NCI-H1105 (cell line): Measurements from ENCODE around the gene SLC25A27.

Experiments used
- DNase-seq: peaks from one replicate; lab custom pipeline; 2025; lab: John Stamatoyannopoulos, UW

The SLC25A27 gene

DNA sequence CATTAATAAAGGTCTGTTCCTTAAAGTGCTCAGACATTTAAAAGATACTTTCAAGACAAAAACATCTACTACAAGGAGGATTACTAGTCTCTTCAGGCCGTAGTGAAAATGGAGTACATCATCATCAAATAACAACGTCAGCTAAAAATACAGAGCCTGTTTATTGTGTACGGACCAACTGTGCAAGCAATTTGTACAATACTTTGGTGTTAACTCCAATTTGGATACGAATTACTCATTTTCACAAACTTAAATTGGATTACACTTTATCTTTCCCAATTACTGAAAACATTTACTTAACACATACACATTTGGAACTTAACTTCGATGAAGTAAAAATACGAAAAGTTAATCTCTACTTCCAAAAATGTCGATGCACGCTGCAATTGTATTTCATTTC lies 959 bp upstream of the SLC25A27 start:
- DNase-seq = peak; percentile 1

DNA sequence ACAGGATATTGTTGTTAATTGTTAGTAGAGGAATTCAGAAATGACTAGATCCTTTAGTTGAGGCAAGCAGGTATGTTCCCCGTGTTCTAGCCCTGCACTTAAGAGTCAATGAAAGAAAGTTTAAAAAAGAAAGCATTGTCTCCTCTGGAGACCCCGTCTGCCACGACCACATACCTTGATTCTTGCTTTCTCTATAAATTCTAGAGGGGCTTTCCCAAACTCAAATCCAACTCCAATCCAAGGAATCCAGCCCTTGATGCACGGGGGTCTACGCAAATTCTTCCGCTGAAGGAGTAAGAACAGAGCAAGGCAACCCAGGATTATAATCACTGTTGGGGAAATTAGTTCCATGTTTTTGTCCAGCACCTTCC lies 558 bp upstream of the SLC25A27 start:
- no peak for DNase-seq

DNA sequence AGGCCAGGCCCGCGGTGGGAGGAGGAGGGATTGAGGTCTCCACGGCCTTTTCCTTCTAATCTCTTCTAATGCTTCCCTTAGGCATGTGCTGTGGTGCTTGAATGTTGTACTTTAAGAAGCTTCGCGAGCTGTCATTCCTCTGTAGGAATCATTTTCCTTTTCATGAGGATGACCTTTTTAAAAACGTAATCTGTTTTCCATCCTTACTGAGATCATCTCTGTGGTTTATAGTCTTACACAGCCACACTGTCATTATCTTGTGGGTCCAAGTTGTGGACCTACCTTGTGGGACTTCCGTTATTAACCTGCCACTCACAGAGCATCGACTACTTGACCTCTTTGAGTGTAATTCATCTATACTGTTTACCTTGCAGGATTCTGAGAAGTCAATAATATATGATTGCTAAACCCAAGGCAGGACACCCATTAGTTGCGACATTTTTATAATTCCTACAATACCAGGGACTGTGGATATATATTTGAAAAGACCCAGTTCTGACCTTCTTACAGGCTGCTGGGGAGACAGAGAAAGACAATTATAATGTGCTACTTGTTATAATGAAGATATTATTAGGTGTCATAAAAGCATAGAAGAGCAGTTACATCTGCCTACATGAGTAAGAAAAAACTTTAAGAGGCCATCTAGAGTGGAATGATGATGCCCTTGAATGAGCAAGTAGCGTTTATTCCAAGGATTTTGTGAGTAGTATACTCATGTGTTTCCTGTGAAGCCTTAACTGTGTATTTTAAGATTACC lies 842 bp downstream of the SLC25A27 start:
- no peak for DNase-seq

DNA sequence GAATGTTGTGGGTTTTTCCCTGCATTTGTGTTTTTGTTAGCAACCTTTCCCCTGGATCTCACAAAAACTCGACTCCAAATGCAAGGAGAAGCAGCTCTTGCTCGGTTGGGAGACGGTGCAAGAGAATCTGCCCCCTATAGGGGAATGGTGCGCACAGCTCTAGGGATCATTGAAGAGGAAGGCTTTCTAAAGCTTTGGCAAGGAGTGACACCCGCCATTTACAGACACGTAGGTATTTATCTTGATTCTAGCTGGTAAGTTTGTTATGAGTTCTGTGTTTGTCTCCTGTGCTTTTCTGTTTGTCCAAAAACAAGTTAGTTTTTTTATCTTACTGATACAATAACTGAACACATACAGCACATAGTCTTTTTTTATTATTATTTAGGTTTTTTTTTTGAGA lies 3.0 kb downstream of the SLC25A27 start:
- no peak for DNase-seq

DNA sequence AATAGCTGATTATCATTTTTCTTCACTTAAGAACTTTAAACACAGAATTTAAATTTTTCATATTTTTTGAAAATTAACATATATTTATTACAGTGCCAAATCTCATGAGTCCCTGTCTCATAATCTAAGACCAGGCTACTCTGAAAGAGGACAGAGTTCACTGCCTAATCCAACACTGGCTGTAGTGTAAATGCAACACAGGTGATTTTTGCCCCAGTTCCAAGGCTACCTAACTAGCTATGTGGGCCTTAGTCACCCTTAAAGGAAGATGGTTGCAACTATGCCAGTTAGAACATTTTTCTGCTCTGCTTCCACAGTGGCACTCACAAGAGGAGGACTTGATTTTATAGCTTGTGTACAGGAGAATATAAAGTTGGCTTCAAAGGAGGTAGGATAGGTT lies 4.9 kb downstream of the SLC25A27 start:
- no peak for DNase-seq

DNA sequence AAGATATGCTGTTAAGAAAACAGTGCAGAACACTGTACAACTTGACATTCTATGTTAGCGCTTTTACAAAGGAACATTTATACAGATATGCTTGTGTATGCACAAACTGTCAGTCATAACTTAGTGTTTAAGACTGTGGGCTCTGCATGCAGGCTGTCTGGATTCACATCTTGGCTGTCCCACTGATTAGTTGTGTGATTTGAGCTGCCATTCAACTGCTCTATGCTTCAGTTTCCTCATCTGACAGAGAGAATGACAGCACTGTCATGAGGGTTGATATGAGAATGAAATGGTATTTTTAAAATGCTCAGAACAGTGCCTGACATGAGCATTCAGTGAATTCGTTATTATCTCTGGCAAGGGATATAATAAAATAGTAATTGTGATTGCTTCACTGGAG lies 8.7 kb downstream of the SLC25A27 start:
- no peak for DNase-seq

DNA sequence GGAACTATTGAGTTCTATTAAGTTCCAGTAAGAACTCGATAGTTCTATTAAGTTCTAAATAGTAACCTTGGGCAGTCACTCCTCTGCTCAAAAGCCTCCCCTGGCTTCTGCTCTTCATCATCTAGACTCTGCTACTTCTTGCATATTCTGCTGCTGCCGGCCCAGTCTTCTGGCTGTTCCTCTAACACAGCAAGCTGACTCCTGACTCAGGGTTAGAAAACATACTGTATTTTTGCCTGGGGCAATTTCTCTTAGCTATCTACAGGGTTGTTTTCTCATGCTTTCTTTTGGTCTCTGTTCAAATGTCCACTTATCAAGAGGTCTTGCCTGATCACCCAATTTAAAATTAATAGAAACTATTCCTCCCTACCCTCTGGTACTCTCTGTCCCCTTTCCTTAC lies 14.6 kb downstream of the SLC25A27 start:
- no peak for DNase-seq

DNA sequence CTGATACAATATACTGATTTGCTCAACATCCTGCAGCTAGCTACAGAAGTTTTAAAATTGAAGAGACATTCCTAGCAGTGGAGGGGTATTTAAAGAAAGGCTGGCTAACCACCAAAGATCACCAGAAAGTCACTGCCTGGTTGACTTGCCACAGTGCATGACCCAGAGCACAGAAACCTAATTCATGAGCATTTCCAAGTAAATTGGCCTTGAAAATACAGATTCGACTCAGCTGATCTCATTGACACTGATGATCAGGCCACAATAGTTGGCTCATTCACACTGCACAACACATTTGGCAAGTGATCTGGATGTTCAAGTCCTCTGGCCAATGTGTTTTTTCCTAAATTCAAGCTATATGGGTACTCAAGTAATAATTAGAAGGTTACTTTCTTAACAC lies 21.6 kb downstream of the SLC25A27 start:
- no peak for DNase-seq

DNA sequence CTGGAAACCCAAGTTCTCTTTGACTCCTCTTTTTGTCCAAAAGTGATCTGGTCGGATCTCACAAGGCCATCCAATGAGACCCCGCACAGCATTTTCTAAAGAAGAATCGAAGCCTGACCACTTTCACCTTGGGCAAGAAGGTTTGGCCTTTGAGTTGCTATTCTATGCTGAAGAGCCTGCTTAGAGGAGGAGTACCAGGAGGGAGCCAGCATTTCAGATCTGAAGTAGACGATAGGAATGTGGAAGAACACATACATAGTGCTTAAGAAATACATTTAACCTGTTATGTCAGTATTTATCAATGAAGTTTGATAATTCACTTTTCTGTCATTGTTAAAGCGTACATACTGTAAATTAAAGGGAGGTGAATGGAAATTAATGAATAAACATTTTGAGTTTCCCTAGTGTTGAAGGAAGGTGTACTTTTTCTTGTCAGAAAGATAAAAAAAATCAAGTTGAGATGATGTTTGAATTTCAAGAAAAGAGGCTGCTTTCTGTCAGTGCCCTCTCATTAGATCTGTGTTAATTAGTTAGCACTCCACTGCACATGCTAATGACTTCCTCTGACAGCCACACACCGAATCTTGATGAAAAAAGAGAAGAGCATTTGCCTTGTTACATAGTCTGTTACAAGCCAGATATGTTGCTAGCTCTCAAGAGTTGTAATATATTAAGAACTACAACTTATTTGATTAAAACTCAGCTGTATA lies 24.0 kb downstream of the SLC25A27 start:
- no peak for DNase-seq

DNA sequence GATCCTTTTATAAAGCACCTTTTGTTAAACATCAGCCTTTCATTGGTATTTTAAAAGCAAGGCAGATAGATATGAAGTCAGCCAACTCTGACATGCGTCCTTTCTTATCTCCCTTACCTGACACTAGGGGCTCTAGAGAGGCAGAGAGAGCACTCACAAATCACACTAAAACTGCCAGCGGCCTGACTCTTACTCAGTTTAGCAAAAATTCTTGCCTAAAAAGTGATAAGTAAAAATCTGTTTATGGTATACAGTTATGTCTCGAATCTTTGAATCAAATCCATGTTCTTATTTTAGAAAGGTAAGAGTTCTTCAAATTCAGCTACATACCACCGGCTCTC lies 24.5 kb downstream of the SLC25A27 start:
- DNase-seq = no peak

DNA sequence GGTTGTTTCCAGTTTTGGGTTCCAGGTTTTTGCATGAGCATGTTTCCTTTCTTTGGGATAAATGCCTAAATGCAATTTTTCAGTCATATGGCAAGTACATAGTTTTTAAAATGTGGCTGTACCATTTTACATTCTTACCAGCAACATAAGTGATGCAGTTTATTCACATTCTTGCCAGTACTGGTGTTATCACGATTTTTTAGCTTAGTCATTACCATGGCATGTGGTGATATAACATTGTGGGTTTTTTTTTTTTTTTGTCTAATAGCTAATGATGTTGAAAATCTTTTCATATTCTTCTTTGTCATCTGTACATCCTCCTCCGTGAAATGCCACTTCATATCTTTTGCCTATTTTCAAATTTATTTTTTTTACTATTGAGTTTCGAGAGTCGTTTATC lies 32.0 kb downstream of the SLC25A27 start:
- no peak for DNase-seq

DNA sequence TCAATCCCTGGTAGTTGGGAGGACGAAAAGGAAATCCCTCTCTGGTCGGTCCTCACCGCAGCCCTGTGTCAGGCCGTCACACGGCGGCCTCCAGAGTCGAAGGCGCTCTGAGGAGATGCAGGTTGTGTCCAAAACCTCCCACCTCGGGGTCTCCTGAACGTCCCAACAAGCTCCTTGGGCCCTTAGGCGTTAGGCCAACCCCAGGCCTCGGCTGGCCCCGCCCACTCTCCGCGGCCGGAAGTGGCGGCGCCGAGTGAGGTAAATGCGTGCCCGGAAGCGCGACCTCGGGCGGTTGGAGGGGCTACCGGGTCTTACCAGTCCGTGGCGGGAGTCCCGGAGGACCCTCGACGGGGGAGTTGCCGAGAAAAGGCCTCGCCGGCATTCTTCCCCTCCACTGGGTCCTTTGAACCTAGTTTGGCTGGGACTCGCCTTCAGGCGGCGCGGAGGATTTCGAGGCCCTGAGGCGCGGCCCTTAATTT lies 34.9 kb downstream of the SLC25A27 start, which contains the start of gene TDRD6:
Gene TDRD6, plus strand, starts transcription at position 267 of the 479 bp plus-strand sequence. CDS start 244 bp downstream, outside the sequence.
- DNase-seq = no peak

DNA sequence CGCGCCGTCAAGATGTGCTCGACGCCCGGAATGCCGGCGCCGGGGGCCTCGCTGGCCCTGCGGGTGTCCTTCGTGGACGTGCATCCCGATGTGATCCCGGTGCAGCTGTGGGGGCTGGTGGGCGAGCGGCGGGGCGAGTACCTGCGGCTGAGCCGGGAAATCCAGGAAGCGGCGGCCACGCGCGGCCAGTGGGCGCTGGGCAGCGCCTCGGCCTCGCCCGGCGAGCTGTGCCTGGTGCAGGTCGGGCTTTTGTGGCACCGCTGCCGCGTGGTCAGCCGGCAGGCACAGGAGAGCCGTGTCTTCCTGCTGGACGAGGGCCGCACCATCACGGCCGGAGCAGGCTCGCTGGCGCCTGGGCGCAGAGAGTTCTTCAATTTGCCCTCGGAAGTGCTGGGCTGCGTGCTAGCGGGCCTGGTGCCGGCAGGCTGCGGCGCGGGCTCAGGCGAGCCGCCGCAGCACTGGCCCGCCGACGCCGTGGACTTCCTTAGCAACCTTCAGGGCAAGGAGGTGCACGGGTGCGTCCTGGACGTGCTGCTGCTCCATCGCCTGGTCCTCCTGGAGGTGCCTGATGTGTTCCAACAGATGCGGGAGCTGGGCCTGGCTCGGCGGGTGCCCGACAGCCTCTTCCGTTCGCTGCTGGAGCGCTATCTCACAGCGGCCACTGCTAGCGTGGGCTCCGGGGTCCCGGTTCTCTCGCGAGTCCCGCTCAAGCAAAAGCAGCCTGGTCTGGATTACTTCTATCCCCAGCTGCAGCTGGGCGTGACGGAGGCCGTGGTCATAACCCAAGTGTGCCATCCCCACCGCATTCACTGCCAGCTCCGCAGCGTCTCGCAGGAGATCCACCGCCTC lies 35.6 kb downstream of the SLC25A27 start:
- DNase-seq = no peak

DNA sequence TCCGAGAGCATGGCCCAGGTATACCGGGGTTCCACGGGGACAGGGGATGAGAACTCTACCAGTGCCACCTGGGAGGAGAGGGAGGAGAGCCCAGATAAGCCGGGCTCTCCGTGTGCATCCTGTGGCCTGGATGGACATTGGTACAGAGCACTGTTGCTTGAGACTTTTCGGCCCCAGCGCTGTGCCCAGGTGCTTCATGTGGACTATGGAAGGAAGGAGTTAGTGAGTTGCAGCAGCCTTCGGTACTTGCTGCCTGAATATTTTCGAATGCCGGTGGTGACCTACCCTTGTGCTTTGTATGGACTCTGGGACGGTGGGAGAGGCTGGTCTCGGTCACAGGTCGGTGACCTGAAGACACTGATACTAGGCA lies 36.2 kb downstream of the SLC25A27 start:
- no peak for DNase-seq

DNA sequence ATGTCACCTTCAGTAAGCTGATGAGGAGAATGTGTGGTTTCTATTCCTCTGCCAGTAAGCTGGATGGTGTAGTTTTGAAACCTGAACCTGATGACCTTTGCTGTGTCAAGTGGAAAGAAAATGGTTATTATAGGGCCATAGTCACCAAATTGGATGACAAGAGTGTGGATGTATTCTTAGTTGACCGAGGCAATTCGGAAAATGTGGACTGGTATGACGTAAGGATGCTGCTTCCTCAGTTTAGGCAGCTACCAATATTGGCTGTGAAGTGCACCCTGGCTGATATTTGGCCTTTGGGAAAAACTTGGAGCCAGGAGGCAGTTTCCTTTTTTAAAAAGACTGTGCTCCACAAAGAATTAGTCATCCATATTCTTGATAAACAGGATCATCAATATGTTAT lies 36.9 kb downstream of the SLC25A27 start:
- no peak for DNase-seq

DNA sequence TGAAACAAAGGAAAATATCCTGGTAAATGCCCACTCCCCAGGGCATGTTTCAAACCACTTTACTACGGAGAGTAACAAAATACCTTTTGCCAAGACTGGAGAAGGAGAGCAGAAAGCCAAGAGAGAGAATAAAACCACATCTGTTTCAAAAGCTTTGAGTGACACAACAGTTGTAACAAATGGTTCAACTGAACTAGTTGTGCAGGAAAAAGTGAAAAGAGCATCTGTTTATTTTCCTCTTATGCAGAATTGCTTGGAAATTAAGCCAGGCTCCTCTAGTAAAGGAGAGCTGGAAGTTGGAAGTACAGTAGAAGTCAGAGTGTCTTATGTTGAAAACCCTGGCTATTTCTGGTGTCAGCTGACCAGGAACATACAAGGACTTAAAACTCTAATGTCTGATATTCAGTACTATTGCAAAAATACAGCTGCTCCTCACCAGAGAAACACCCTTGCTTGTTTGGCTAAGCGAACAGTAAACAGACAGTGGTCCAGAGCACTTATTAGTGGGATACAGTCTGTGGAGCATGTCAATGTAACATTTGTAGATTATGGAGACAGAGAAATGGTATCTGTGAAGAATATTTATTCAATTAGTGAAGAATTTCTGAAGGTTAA lies 37.5 kb downstream of the SLC25A27 start:
- DNase-seq = no peak

DNA sequence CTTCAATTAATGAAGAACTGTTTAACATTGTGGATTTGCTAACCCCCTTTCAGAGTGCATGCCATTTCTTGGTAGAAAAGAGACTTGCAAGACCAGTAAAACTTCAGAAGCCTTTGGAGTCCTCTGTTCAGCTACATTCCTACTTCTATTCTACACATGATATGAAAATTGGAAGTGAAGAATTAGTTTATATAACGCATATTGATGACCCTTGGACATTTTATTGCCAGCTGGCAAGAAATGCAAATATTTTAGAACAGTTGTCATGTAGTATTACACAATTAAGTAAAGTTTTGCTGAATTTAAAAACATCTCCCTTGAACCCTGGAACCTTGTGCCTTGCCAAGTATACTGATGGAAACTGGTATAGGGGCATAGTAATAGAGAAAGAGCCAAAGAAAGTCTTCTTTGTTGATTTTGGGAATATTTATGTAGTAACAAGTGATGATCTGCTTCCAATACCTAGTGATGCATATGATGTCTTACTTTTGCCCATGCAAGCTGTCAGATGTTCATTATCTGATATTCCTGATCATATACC lies 38.2 kb downstream of the SLC25A27 start:
- DNase-seq = no peak

DNA sequence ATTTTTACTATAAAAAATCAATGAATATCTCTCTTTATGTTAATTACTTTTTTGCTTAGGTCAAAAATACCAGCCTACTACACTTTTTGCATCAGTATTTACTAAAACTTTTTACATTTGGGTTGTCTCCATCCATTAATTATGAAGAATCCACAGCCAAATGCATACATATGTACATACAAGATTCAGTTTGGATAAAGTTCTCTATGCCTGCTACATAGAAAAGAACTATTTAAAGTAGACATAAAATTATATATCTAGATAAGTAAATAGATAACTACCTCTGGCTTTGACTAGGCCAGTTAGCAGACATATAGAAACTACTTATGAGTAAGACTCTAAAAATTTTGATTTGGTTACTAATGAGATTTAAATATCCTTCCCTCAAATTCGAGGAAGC lies 47.2 kb downstream of the SLC25A27 start:
- DNase-seq = no peak

DNA sequence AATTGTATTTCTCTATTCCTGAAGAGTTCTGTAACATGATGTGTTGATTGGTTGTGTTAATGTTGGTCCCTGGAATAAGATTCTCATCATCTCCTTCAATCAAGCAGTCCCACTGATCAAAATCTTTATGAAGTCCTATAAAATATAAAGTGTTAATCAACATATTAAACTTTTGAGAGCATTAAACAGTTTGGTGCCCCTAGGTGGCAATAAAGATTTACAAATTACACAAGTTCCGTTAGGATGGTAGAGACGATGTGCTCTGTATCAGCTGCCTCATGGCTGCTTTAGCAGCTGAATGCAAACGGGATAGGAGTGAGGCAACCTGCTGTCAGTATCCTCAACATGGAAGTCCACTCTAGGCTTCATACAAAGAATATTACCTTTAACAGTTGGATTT lies 51.8 kb downstream of the SLC25A27 start:
- DNase-seq = no peak

DNA sequence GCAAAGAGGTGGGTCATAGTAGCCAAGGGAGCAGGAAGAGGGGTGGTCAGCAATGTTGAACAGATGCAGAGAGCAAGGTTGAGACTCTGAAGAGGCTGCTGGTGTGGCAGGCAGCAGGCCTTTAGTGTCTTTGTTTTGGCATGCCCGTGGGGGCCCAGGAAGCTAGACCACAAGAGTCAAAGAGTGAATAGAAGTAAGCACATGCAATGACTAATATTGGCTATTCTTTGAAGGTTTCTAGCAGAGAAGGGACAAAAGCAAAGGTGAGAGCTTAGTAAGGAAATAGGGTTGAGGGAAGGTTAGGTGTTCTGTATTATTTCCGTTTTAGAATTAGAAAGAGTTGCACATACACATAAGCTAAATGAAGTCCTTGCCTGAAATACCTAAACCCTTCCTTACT lies 53.7 kb downstream of the SLC25A27 start:
- DNase-seq = no peak

DNA sequence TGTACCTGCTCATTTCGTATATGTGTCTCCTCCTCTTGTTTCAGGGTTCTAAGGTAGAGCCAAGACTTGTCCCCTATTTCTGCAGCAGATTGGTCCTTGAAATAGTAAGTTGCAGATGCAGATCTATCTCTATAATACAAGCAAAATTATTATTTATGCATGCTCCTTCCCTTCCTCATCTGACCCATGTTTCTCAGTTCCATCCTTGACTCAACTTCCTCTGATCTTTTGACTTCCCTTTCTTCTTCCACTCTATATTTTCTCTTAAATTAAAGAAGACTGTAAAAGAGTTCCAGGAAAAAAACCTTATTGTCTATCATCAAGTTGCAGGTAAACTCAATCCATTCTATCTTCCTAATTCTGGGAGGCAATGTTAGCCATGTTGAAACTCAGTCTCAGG lies 58.7 kb downstream of the SLC25A27 start:
- DNase-seq = no peak

DNA sequence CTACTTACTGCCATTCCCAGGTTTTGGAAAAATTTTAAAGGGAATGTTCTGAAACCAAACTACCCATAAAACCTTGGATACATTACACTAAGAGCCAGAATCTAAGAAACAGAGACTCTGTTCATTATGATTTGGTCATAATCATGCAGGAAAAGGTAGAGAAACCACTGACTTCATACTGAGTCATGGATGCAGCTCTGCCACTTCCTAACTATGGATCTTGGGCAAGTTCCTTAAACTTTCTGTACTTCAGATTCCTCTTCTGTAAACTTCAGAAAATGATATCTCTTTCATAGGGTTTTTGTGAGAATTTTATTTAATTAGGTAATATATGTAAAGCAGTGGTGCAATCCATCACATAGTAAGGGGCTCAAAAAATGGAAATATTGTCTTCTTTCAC lies 62.4 kb downstream of the SLC25A27 start:
- no peak for DNase-seq
